Loucy (cell line): ENCODE results near the gene AUH.

ENCODE experiments used
- H2AFZ ChIP-seq: fragments of 200-600 bp; sonication (generic); 2 replicates; pipeline ENCODE4 v1.6.0; 2016; ENCODE audit warnings: antibody characterized with exemption, mild to moderate bottlenecking, low read length, moderate library complexity
- H3F3A ChIP-seq: fragments of 200-600 bp; 2 replicates; pipeline ENCODE4 v1.6.0; 2016; ENCODE audit warnings: antibody characterized with exemption, low read depth, mild to moderate bottlenecking
- H3K27me3 ChIP-seq: fragments of 200-600 bp; sonication (generic); 2 replicates; pipeline ENCODE4 v1.6.1; 2014; ENCODE audit warnings: low read length, mild to moderate bottlenecking; ENCODE audit not compliant: insufficient read depth, poor library complexity, severe bottlenecking
- H3K36me3 ChIP-seq: fragments of 200-600 bp; sonication (generic); 2 replicates; pipeline ENCODE4 v1.6.1; 2016; ENCODE audit warnings: low read length; ENCODE audit not compliant: insufficient read depth
- H3K4me1 ChIP-seq: fragments of 200-600 bp; sonication (generic); 2 replicates; pipeline ENCODE4 v1.5.1; 2014; ENCODE audit warnings: low read length, mild to moderate bottlenecking; ENCODE audit not compliant: insufficient read depth, poor library complexity, severe bottlenecking
- H3K4me2 ChIP-seq: fragments of 200-600 bp; sonication (generic); 2 replicates; pipeline ENCODE4 v1.6.0; 2014; ENCODE audit warnings: antibody characterized with exemption, low read length, low read depth, mild to moderate bottlenecking; ENCODE audit not compliant: poor library complexity, severe bottlenecking
- H3K4me3 ChIP-seq: fragments of 200-600 bp; sonication (generic); 2 replicates; pipeline ENCODE4 v1.5.1; 2014; ENCODE audit warnings: low read length, mild to moderate bottlenecking, mixed read lengths; ENCODE audit not compliant: poor library complexity, severe bottlenecking
- H3K79me2 ChIP-seq: fragments of 200-600 bp; sonication (generic); 2 replicates; pipeline ENCODE4 v1.6.1; 2014; ENCODE audit warnings: low read length; ENCODE audit not compliant: insufficient read depth
- H3K9ac ChIP-seq: fragments of 200-600 bp; sonication (generic); 2 replicates; pipeline ENCODE4 v1.6.0; 2014; ENCODE audit warnings: mild to moderate bottlenecking, low read depth, low read length, moderate library complexity; ENCODE audit not compliant: poor library complexity, severe bottlenecking
- H3K9me2 ChIP-seq: fragments of 200-600 bp; sonication (generic); replicated peaks from 2 replicates; pipeline ENCODE4 v1.6.1; 2016; ENCODE audit warnings: low read depth, low read length, mixed read lengths
- H3K9me3 ChIP-seq: fragments of 200-600 bp; sonication (generic); 2 replicates; pipeline ENCODE4 v1.6.1; 2014; ENCODE audit warnings: mild to moderate bottlenecking, antibody characterized with exemption, low read length, low read depth; ENCODE audit not compliant: insufficient read depth
- H4K20me1 ChIP-seq: fragments of 200-600 bp; sonication (generic); 2 replicates; pipeline ENCODE4 v1.6.0; 2014; ENCODE audit warnings: antibody characterized with exemption, low read length, mild to moderate bottlenecking; ENCODE audit not compliant: insufficient read depth, poor library complexity, severe bottlenecking
- CTCF ChIP-seq: fragments of 200-600 bp; sonication (generic); conservative IDR thresholded peaks from 2 replicates; pipeline ENCODE4 v1.5.1; 2014; ENCODE audit warnings: mild to moderate bottlenecking, antibody characterized with exemption, low read length
- EZH2phosphoT487 ChIP-seq: fragments of 200-600 bp; IDR thresholded peaks from 2 replicates; pipeline ENCODE4 v1.6.1; 2018; ENCODE audit warnings: antibody characterized with exemption, mild to moderate bottlenecking, moderate library complexity, borderline replicate concordance

AUH gene

DNA sequence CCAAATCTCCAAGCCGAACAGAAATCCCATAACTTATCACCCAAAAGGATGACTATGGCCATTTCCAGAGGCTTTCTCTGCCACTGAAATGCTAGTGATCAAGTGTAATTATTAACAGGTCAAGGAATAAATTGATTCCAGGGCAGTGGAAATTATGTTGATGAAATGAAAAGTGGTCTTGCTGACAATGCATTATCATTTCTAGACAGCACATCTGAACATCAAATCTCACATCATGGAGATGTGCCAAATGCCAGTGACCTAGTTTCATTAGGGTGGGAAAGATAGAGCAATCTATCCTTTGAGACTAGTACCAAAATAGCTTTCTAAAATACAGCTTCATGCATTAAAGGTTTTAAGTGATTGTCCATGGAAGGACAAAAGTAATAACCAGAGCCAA lies 86.1 kb downstream of the AUH start:
- no peaks in the 10 kb centered on the region for H3K9me3 ChIP-seq

DNA sequence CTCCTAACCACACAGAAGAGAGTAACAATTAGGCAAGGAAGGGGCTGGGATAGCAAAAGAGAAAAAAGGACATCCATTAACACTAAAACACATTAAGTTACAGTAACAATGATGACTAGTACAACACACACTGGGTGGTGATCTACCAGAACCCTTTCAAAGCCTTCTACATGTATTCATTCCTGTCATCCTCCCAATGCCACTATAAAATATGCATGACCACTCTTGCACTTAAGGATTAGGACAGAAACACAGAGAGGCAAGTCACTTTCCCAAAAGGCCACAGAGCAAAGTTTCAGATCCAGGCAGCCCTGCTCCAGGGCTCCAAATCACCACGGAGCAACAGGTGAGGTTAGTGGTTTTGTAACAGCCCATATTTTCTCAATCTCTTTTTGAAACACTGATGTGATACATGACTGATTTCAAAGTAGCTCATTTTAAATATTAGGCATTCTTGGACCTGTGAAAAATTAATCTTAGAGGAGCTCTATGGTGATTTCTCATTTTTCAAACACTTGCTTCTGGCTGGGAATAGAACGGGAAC lies 86.7 kb downstream of the AUH start:
- no peaks in the 10 kb centered on the region for H3F3A ChIP-seq
- H3K79me2 ChIP-seq: no peaks in the 10 kb centered on the region
- H4K20me1 ChIP-seq: no peaks in the 10 kb centered on the region
- H3K9me2 ChIP-seq: no peaks in the 10 kb centered on the region
- peaks cover 3% of the 10 kb centered on the region for H3K4me1 ChIP-seq
- TF ChIP-seq CTCF: no peak
- TF ChIP-seq EZH2phosphoT487: no peak
- no peak overlapping the region for H3K9ac ChIP-seq
- H3K9me3 ChIP-seq: no peaks in the 10 kb centered on the region
- H2AFZ ChIP-seq: no peak overlapping the region
- no peak overlapping the region for H3K4me2 ChIP-seq
- H3K4me3 ChIP-seq: no peak overlapping the region
- H3K27me3 ChIP-seq: no peaks in the 10 kb centered on the region
- H3K36me3 ChIP-seq: no peaks in the 10 kb centered on the region

More for the DNA sequence above, 86.1 kb downstream of the AUH start:
- Histone ChIP-seq H3K4me3 (no peak overlapping the region), H3F3A (no peaks in the 10 kb centered on the region), H3K4me1 (peaks cover 3% of the 10 kb centered on the region), H3K4me2 (no peak overlapping the region), H3K27me3 (no peaks in the 10 kb centered on the region), H3K9ac (no peak overlapping the region), H3K79me2 (no peaks in the 10 kb centered on the region), H3K36me3 (no peaks in the 10 kb centered on the region), H2AFZ (no peak overlapping the region), H3K9me2 (no peaks in the 10 kb centered on the region), H4K20me1 (no peaks in the 10 kb centered on the region)
- no peak for TF ChIP-seq CTCF
- no peak for TF ChIP-seq EZH2phosphoT487

DNA sequence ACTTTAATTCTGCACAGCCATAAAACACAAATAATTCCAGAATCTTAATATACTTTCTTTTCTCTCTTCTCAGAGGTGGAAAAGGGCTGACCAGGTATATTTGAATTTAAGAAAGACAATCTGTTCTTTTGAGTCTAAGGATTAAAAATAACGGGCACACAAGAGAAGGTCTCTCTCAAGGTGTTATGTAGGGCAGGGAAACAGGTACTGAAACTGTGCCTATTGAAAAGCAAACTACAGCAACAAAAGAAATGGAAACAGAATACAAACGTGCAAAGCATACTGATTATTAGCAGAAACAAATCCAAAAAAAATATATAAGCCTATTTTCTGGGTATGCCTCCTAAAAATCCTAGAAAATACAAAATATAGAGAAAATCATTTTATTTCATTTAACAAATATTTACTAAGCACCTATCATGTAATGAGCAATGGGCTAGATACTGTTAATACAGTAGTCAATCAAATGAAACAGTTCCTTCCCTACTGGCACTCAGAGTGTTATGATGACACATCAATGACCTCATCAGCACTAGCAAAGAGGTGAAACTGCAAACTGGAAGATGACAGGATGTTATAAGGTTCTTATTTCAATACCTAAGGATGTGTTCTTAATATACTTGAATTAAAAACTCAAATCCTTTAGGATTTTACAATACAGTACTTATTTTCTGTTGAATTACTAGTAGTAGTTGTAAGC lies 87.7 kb downstream of the AUH start:
- Histone ChIP-seq H3K79me2 (no peaks in the 10 kb centered on the region), H2AFZ (no peak overlapping the region), H3K4me3 (no peak overlapping the region), H3K4me2 (no peak overlapping the region), H3K9me3 (no peaks in the 10 kb centered on the region), H4K20me1 (no peaks in the 10 kb centered on the region), H3K4me1 (peaks cover 3% of the 10 kb centered on the region), H3K9ac (no peak overlapping the region), H3K9me2 (no peaks in the 10 kb centered on the region), H3K27me3 (no peaks in the 10 kb centered on the region), H3K36me3 (no peaks in the 10 kb centered on the region), H3F3A (no peaks in the 10 kb centered on the region)
- TF ChIP-seq EZH2phosphoT487 (no peak), CTCF (no peak)
